Ammon's horn (tissue), 1 donor: ENCODE measurements around the gene TMCO1.
"Not testable (repeated sequence)": the region's sequence is repeated elsewhere in the genome, so short reads cannot be mapped to it uniquely, and the experiment has no call there.

Experiments
- DNase-seq: peaks from one replicate; pipeline ENCODE4 v3.0.0-alpha.2; 2016; ENCODE audit warnings: low spot score

The TMCO1 gene

DNA sequence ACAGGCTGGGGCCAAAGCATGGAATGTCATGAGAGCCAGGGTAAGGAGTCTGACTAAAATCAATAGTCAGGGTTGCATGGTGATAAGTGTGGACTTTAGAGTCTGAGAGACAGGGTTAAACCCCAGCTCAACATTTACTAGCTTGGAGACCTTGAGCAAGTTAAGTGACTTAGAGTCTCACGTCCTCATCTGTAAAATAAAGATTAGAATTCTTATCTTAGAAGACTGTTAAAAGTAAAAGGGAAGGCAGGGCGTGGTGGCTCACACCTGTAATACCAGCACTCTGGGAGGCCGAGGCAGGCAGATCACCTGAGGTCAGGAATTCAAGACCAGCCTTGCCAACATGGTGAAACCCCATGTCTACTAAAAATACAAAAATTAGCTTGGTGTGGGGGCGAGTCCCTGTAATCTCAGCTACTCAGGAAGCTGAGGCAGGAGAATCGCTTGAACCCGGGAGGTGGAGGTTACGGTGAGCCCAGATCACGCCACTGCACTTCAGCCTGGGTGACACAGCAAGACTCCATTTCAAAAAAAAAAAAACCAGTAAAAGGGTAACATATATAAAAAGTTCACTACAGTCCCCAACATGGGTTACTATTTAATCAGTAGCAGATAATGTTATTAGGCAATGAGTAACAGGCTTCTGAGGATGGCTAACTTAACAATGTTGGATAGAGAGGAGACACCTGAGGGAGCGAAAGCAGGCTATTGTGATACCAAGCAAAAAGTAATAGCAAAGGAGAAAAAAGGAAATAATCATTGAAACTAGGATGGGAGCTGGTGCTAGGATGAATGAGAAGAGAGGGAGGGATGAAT lies 20.8 kb downstream of the TMCO1 start:
- no peak for DNase-seq

GRCh38 chr1:165744913-165745312 lies 23.8 kb downstream of the TMCO1 start:
- DNase-seq, result not testable (repeated sequence)

GRCh38 chr1:165742194-165742593 lies 26.5 kb downstream of the TMCO1 start:
- DNase-seq, result no peak

- DNase-seq, result no peak
Observed at GRCh38 chr1:165738794-165739193, 29.9 kb downstream of the TMCO1 start.

DNA sequence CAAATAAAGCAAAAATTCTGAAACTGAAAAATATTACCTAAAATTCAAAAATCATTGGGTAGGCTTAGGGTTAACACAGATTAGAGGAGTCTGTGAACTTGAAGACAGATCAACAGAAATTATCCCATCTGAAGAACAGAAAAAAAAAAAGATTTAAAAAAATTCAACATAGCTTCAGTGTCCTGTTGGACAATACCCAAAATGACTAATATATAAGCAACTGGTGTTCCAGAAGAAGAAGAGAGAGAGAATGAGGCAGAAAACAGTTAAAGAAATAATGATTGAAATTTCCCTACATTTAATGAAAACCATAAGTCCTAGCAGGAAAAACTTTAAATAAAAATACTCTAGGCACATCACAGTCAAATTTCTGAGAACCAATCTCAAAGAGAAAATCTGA lies 31.5 kb downstream of the TMCO1 start:
- DNase-seq, result no peak

GRCh38 chr1:165734906-165735305 lies 33.8 kb downstream of the TMCO1 start:
- DNase-seq, result no peak

- DNase-seq, result no peak
Observed at GRCh38 chr1:165726841-165727240, 41.8 kb downstream of the TMCO1 start.

DNA sequence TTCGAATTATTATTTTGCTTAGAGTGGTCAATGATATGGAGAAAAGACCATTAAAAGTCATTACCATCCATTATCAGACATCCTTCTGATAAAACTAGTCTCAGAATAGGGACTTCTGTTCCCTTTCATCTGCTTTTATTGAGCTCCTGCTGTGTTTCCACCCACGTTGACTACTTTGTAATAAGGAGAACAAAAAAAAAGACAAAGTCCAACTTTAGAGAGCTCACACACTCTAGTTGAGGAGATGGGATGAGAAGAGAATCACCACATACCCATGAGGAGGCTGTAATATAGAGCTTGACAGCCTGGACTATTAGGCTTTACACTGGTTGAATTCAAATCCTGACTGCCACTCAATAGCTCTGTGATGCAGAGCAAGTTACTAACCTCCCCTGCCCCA lies 42.5 kb downstream of the TMCO1 start:
- no peak for DNase-seq

DNA sequence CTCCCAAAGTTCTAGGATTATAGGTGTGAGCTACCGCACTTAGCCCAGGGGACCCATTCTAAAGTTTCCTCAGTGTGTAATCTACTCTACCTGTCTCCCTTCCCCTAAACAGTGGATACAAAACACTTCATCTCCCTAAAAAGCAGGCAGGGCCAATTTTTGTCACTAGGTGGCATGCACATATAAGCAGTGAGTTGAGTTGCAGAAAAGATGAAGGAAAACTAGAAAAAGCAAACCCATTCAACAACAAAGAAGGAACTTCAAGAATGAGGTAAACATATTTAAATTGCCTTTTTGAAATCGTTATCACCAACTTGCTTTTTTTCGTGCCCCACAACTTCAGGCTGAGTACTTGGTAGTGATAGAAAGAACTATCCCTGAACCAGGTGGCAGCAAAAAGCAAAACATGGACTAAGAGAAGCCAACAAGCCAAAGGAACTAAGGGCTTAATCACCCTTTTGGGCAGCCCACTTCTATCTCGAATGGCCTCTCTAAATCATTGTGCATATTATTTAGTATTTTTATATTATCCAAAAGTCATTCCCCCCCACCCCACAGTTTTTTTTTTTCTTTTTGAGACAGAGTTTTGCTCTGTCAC lies 50.7 kb downstream of the TMCO1 start:
- peak; percentile 74 for DNase-seq

DNA sequence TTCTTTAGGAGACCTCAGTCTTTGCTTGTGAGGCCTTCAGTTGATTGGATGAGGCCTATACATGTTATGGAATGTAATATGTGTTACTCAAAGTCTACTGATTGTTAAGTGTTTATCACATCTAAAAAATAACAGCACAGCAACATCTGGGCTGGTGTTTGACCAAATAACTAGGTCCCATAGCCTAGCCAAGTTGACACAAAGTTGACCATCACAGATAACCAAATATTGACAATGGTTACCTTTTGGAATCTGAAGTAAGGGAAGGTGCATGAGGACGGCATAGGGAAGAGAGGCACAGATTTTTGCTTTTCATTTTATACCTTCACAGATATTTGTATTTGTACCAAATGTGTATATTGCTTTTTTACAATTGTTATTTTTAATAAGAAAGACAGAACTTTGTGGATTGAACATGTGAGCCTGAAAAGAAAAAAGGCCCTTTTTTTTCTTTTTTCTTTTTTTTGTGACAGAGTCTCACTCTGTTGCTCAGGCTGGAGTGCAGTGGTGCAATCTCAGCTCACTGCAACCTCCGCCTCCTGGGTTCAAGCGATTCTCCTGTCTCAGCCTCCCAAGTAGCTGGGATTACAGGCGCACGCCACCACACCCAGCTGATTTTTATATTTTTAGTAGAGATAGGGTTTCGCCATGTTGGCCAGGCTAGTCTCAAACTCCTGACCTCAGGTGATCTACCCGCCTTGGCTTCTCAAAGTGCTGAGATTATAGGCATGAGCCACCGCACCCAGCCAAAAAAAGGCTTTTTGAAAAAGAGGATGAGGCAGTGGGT lies 52.2 kb downstream of the TMCO1 start:
- DNase-seq, result not testable (repeated sequence)

GRCh38 chr1:165712764-165713163 lies 55.9 kb downstream of the TMCO1 start:
- DNase-seq, result no peak

DNA sequence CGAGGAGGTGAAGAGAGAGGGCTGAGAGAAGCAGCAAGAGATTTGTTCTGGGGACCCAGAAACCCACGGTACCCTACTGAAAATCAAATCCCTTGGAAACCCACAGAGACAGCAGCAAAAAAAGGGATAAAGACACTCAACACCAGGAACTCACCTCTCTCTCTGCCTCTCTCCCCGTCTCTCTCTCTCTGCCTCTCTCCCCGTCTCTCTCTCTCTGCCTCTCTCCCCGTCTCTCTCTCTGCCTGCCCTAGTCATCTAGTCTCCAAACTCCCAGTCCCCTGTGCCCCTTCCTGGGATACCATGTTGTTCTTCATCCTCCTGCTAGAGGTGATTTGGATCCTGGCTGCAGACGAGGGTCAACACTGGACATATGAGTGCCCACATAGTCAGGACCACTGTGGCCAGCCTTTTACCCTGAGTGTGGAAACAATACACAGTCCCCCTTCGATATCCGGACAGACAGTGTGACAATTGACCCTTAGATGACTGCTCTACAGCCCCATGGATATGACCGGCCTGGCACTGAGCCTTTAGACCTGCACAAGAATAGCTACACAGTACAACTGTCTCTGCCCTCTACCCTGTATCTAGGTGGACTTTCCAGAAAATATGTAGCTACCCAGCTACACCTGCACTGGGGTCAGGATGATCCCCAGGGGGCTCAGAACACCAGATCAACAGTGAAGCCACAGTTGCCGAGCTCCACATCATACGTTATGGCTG lies 60.5 kb downstream of the TMCO1 start:
- DNase-seq, result no peak

- DNase-seq, result no peak
Observed at GRCh38 chr1:165703648-165704047, 65.0 kb downstream of the TMCO1 start.

GRCh38 chr1:165701922-165702321 lies 66.7 kb downstream of the TMCO1 start:
- not testable (repeated sequence) for DNase-seq

DNA sequence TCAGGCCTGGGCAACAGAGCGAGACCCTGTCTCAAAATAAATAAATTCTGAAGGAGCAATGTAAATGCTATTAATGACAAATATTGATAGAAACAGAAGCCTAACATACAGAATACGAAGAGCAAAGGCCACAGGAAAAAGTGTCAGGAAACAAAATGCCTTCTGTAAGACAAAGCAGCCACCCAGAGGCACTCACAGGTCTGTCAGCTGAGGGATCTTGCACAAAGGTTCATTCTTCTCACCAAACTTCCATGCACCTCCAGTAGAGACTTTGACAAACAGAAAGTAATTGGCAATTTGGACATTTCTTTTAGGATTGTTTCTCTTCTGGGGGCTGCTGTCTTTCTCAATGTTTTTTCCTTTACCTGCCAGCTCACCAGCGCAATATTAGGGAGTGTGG lies 69.1 kb downstream of the TMCO1 start:
- DNase-seq, result no peak

DNA sequence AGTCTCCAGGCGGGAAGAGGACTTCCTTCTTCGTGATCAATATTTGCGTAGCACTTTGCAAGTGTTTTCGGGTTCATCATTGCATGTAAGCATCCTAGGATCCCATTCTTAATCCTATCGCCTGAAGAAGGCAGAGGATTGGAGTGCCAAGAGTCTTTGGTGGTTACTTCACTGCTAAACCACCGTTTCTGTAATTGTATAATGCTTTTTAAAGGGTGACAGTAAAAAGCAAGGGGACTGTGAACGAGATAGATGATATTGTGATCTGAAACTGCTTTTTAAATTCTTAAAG lies 70.0 kb downstream of the TMCO1 start:
- no peak for DNase-seq

DNA sequence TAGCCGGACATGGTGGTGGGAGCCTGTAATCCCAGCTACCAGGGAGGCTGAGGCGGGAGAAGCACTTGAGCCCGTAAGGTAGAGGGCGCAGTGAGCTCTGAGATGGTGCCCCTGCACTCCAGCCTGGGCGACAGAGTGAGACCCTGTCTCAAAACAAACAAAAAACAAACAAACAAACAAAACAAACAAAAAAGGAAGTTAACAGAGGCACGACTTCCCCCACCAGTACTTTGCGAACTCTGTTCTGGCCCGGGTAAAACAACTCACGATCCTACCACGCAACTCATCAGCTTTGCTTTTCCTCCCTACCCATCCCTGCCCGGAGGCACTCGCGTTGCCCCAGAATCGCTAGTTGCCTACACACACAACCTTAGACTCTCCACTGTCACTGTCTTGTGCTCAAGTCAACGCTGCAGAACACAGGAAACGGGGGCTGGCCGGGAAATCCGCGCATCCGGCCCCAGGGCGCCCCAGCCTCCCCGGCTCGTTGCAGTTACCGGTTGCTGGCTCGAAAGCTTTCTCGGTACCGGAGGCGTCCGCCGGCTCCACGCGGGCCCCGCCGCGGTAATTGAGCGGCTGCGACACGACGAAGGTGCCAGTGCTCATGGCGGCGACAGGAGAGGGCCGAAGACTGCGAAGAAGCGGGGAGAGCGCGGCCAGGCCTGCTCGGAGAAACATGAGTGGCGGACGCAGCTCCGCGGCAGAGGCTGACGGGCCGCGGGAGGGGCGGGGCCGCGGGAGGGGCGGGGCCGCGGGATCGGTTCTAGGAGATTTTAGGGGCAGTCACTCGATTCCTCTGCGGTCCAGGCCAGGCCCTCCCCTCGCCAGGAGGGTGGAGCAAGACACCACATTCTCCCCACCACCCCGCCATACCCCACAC lies 70.5 kb downstream of the TMCO1 start, which contains the start of gene ALDH9A1:
Gene ALDH9A1, minus strand, starts transcription at position 682 of the 880 bp plus-strand sequence. Its CDS starts 4 bp downstream, at position 678.
- peak; percentile 91 for DNase-seq

DNA sequence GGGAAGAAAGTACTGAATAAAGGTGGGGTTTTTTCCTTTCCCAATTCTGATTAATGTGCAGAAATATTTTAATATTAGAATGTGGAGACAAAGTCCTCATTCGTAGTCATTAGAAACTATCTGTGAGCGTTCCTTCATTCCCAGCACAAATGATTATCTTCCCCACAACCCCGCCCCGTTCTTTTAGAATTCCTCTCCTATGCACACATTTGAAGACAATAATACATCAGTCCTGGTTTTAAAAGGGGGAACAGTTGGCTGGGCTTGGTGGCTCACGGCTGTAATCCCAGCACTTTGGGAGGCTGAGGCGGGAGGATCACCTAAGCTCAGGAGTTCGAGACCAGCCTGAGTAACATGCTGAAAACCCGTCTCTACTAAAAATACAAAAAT lies 71.2 kb downstream of the TMCO1 start:
- no peak for DNase-seq

DNA sequence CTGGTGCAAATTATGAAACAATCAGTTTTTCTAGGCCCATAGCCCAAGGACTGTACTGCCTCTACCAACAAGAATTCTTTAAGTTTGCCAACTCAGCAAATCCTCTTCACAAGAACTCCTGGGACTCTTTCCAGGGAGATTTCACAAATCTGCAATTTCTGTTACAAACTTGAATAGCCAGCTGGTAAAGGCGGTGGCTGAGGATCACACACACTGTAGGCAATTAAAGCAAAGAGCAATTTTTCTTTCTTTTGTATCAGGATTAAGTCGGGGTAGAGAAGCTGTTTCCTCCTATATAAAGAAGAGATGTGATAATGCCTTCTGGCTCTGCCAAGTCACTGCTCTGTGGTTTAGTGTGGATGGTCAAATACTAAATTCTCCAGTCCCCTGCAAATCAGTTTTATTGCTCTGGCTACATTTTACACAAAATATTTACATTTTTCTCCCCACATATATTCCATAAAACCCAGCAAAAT lies 72.0 kb downstream of the TMCO1 start:
- peak; percentile 54 for DNase-seq

GRCh38 chr1:165695031-165695430 lies 73.6 kb downstream of the TMCO1 start:
- no peak for DNase-seq

DNA sequence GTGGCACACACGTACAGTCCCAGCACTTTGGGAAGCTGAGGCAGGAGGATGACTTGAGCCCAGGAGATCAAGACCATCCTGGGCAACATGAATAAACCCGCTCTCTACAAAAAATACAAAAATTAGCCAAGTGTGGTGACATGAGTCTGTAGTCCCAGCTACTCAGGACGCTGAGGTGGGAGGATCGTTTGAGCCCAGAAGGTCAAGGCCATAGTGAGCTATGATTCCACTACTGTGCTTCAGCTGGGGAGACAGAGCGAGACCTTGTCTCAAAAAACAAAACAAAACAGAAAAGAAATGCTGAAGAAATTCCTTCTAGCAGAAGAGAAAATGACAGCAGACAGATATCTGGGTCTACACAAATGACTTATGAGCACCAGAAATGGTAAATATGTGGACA lies 80.6 kb downstream of the TMCO1 start:
- no peak for DNase-seq
